K562 (cell line): ENCODE measurements around the gene ATP2A2. TPM values are rescaled to one million over a fixed set of nuclear protein-coding genes. Genes with fewer than 3 reads are reported as not detected.

ENCODE experiments used
- ATAC-seq: fragments of 200-7000 bp; cut with Tn5 transposase; 3 replicates; pipeline ENCODE4 v1.9.1; 2020; ENCODE audit warnings: moderate library complexity
- BruUV-seq: library from RNA; stranded (reverse); fragments of 400-500 nt; replicated peaks from 2 replicates; lab custom pipeline; 2021; lab: Mats Ljungman, UMichigan
- CTCF ChIA-PET: fragments of 300-600 bp; formaldehyde crosslinking; extraction: SDS; loops from one replicate; lab custom pipeline; 2021; ENCODE audit warnings: low intra/inter-chr PET ratio; lab: Yijun Ruan, JAX
- POLR2A ChIA-PET: fragments of 300-600, 350-650 bp; sonication (Branson Sonifier 250); formaldehyde crosslinking; extraction: SDS; loops from one replicate; lab custom pipeline; 2021; ENCODE audit warnings: antibody characterized with exemption, inconsistent platforms; lab: Yijun Ruan, JAX
- DNase-seq, 4 experiments: peaks; one replicate each; pipeline versions ENCODE4 v3.0.0 to v3.0.0-alpha.2; 2011 to 2018; ENCODE audit warnings: low spot score in 3 of 4, mixed read lengths in 3 of 4; ENCODE audit errors: extremely low read depth in 1 of 4
- FAIRE-seq: peaks from 2 replicates; lab custom pipeline; 2011; peaks lifted over from hg19 to GRCh38; lab: Jason Lieb, UNC
- H2AFZ ChIP-seq: 2 replicates; pipeline ENCODE4 v1.6.0; 2011; ENCODE audit warnings: low read depth, low read length, control low read depth, inconsistent platforms
- H3K27ac ChIP-seq: fragments of 200-600 bp; 3 replicates; pipeline ENCODE4 v1.8.0; 2011; ENCODE audit warnings: low read depth, mild to moderate bottlenecking, control low read depth, inconsistent platforms, low read length, moderate library complexity, mixed read lengths; ENCODE audit errors: extremely low read depth
- H3K27me3 ChIP-seq, 2 experiments: fragments of 300-600 bp in 1 of 2; 2 replicates in 1 of 2; 3 replicates in 1 of 2; pipeline versions ENCODE4 v1.6.0 to v1.8.0; 2011; ENCODE audit warnings: inconsistent platforms in 2 of 2, low read length in 2 of 2, mild to moderate bottlenecking in 1 of 2, mixed read lengths in 1 of 2, moderate library complexity in 1 of 2; ENCODE audit not compliant: control insufficient read depth in 2 of 2, insufficient read depth in 2 of 2
- H3K36me3 ChIP-seq: fragments of 300-600 bp; 3 replicates; pipeline ENCODE4 v1.8.0; 2011; ENCODE audit warnings: mild to moderate bottlenecking, low read length, inconsistent platforms; ENCODE audit not compliant: control insufficient read depth, insufficient read depth
- H3K4me1 ChIP-seq, 2 experiments: fragments of 200-600 bp in 1 of 2; replicated peaks in 1 of 2; 2 replicates in 1 of 2; 3 replicates in 1 of 2; pipeline versions ENCODE4 v1.5.1 to v1.8.0; 2011; ENCODE audit warnings: inconsistent platforms in 2 of 2, low read length in 2 of 2, mild to moderate bottlenecking in 1 of 2, mixed read lengths in 1 of 2, moderate library complexity in 1 of 2; ENCODE audit not compliant: control insufficient read depth in 2 of 2, insufficient read depth in 2 of 2
- H3K4me2 ChIP-seq: 2 replicates; pipeline ENCODE4 v1.6.1; 2011; ENCODE audit warnings: low read length, control low read depth, inconsistent platforms, mixed read lengths; ENCODE audit not compliant: insufficient read depth
- H3K4me3 ChIP-seq: fragments of 200-600 bp; sonication (generic), shearing (Covaris generic); 2 replicates; pipeline ENCODE4 v1.5.1; 2016; ENCODE audit warnings: control low read depth, inconsistent platforms
- H3K79me2 ChIP-seq: fragments of 200-600 bp; 3 replicates; pipeline ENCODE4 v1.8.0; 2011; ENCODE audit warnings: low read length, inconsistent platforms; ENCODE audit not compliant: control insufficient read depth, insufficient read depth
- H3K9ac ChIP-seq, 2 experiments: 2 replicates each; pipeline versions ENCODE4 v1.6.0 to v1.6.1; 2011; ENCODE audit warnings: low read depth in 2 of 2, low read length in 2 of 2, control low read depth in 1 of 2, inconsistent platforms in 1 of 2, mild to moderate bottlenecking in 1 of 2, mixed read lengths in 1 of 2; ENCODE audit not compliant: insufficient read depth in 1 of 2
- H3K9me1 ChIP-seq: one replicate; pipeline ENCODE4 v1.6.0; 2011; ENCODE audit warnings: inconsistent platforms, mild to moderate bottlenecking, low read length, moderate library complexity; ENCODE audit not compliant: control insufficient read depth, insufficient read depth
- H3K9me3 ChIP-seq: replicated peaks from 2 replicates; pipeline ENCODE4 v1.5.1; 2011; ENCODE audit warnings: low read depth, low read length, inconsistent platforms; ENCODE audit not compliant: control insufficient read depth, insufficient read depth
- H4K20me1 ChIP-seq: replicated peaks from 2 replicates; pipeline ENCODE4 v1.6.1; 2011; ENCODE audit warnings: low read length, inconsistent platforms, mixed read lengths; ENCODE audit not compliant: control insufficient read depth, insufficient read depth
- BDP1 ChIP-seq: IDR thresholded peaks from 3 replicates; pipeline ENCODE4 v1.6.1; 2011; ENCODE audit not compliant: insufficient read length, insufficient read depth
- NFRKB ChIP-seq: fragments of 450-650 bp; IDR thresholded peaks from 2 replicates; pipeline ENCODE4 v1.6.1; 2016; ENCODE audit warnings: low read depth
- PCBP1 ChIP-seq: fragments of 200-400 bp; formaldehyde crosslinking; IDR thresholded peaks from 2 replicates; pipeline ENCODE4 v1.6.1; 2018; ENCODE audit warnings: mild to moderate bottlenecking, low read depth, low read length; ENCODE audit not compliant: poor library complexity, severe bottlenecking
- PHB2 ChIP-seq: fragments of 450-650 bp; IDR thresholded peaks from 2 replicates; pipeline ENCODE4 v1.6.1; 2017; ENCODE audit warnings: low read depth
- RBM34 ChIP-seq: fragments of 200-400 bp; formaldehyde crosslinking; IDR thresholded peaks from 2 replicates; pipeline ENCODE4 v1.6.1; 2018; ENCODE audit warnings: low read length, borderline replicate concordance; ENCODE audit not compliant: insufficient read depth
- SMC3 ChIP-seq: conservative IDR thresholded peaks from 2 replicates; pipeline ENCODE4 v1.6.1; 2011; ENCODE audit warnings: low read depth, low read length, improper control_type of control experiment; ENCODE audit not compliant: insufficient read depth
- TEAD4 ChIP-seq, 2 experiments: sonication (generic) in 1 of 2; formaldehyde crosslinking in 1 of 2; IDR thresholded peaks; 2 replicates each; pipeline versions ENCODE4 v1.6.1 to v1.8.0; 2012 to 2022; ENCODE audit warnings: borderline replicate concordance in 1 of 2, inconsistent platforms in 1 of 2, low read length in 1 of 2, mild to moderate bottlenecking in 1 of 2, missing genetic modification reagents in 1 of 2
- ZNF146 ChIP-seq: IDR thresholded peaks from one replicate; pipeline ENCODE4 v1.6.1; 2018; ENCODE audit warnings: missing compliant biosample characterization; ENCODE audit not compliant: unreplicated experiment
- ZNF407 ChIP-seq: fragments of 450-650 bp; IDR thresholded peaks from 2 replicates; pipeline ENCODE4 v1.6.1; 2016; ENCODE audit warnings: low read depth
- ZNF408 ChIP-seq: fragments of 250-450 bp; sonication (Bioruptor Pico); IDR thresholded peaks from 2 replicates; pipeline ENCODE4 v1.4.0; 2020; ENCODE audit warnings: low read depth, mild to moderate bottlenecking, moderate library complexity
- ZNF518B ChIP-seq: fragments of 250-450 bp; sonication (Bioruptor Pico); IDR thresholded peaks from 2 replicates; pipeline ENCODE4 v1.5.0; 2021; ENCODE audit warnings: mild to moderate bottlenecking, moderate library complexity
- WGBS: fragments of 100-300 bp; shearing (Covaris generic); methylation state at CpG from one replicate; pipeline ENCODE4 v1.1.6; 2016; ENCODE audit warnings: low coverage, mixed read lengths; ENCODE audit not compliant: insufficient coverage; ENCODE audit errors: missing lambda C conversion rate; 5-methylcytosine and 5-hydroxymethylcytosine counted together
- in situ Hi-C: fragments of 300-500 bp; cut with MboI; formaldehyde crosslinking; loops from 4 replicates; pipeline ENCODE4 v1.15.0; 2018; ENCODE audit warnings: inconsistent platforms, mixed read lengths
- intact Hi-C: fragments of 100-400 bp; cut with micrococcal nuclease; formaldehyde crosslinking; loops from 2 replicates; pipeline ENCODE4 v1.14.2; 2022
- polyA plus RNA-seq, 8 experiments: library from polyadenylated mRNA; depleted of rRNA in 4 of 8; stranded (reverse) in 5 of 8; unstranded in 3 of 8; fragments of >200 nt; fragmentation: Nextera tagmentation in 2 of 8; fragmentation: Illumina TruSeq in 1 of 8; extraction: Ambion mirVana in 2 of 8; extraction: Trizol in 1 of 8; gene quantifications; 2 replicates each; pipeline versions ENCODE4 v1.2.1 to v1.2.3, GENCODE V29; 2011 to 2014; ENCODE audit warnings: inconsistent platforms in 1 of 8, missing spikeins in 1 of 8
- total RNA-seq, 7 experiments: library from RNA; depleted of rRNA in 6 of 7; stranded (reverse); fragments of >200 nt in 6 of 7; fragmentation: Illumina TruSeq in 2 of 7; extraction: Trizol in 2 of 7; gene quantifications; 2 replicates each; pipeline versions ENCODE4 v1.2.1 to v1.2.3, GENCODE V29; 2011 to 2021; ENCODE audit warnings: low replicate concordance in 1 of 7

The ATP2A2 gene
- total and polyA plus RNA-seq, 9 of the 15 experiments (the other 6 are each of a cell fraction or from before 2014, with no cell fraction given), result 5.2 to 205 (median 51.6) TPM

- FAIRE-seq, result no peak
- no peaks in the 10 kb centered on the region for H3K9me3 ChIP-seq
- no TSS peak for BruUV-seq
- H3K9ac ChIP-seq, result no peak overlapping the region
- no peaks in the 10 kb centered on the region for H3K4me1 ChIP-seq
- CTCF ChIA-PET, result no interaction called here
- in situ Hi-C loops, result no loop called here
- no peaks in the 10 kb centered on the region for H3K27me3 ChIP-seq
- WGBS, result 99% methylated on average over 3 of the region's 3 CpGs
- no peak overlapping the region for H3K4me2 ChIP-seq
- H4K20me1 ChIP-seq, result no peaks in the 10 kb centered on the region; the same call in 1 of the 2 replicates
- intact Hi-C loops, result no loop called here
- H3K27ac ChIP-seq, result no peak overlapping the region
- H3K79me2 ChIP-seq, result no peaks in the 10 kb centered on the region; the same call in 1 of the 3 replicates
- TF ChIP-seq NFRKB (no peak), BDP1 (no peak), ZNF146 (CRISPR knock-in tag) (no peak), ZNF408 (no peak), ZNF407 (no peak), ZNF518B (no peak), RBM34 (no peak), PCBP1 (no peak), TEAD4 (IDR thresholded peaks at IDR 0.05; ENCODE audit: low read length) (no peak), TEAD4 (CRISPR knock-in tag; IDR thresholded peaks at IDR 0.05; ENCODE audit: borderline replicate concordance) (no peak), PHB2 (no peak), SMC3 (no peak)
- no peak for ATAC-seq
- no peak for DNase-seq
- POLR2A ChIA-PET, result interaction anchor here (0.9 to 1.7 kb wide), 2 partner anchors 8 to 10 kb away, joined by 5 to 6 read pairs; no protein-coding TSS in a partner anchor
- peaks cover 85% of the 10 kb centered on the region for H3K36me3 ChIP-seq
- H2AFZ ChIP-seq, result no peak overlapping the region
- no peaks in the 10 kb centered on the region for H3K9me1 ChIP-seq
- H3K4me3 ChIP-seq, result no peak overlapping the region
Observed at GRCh38 chr12:110379197-110379596, 98.2 kb downstream of the ATP2A2 start.
